Esophagus muscularis mucosa (tissue), 4 donors: ENCODE data around the gene SAMD9L. TPM values are rescaled to one million over a fixed set of nuclear protein-coding genes. Genes with fewer than 3 reads are reported as not detected.
"Not testable (repeated sequence)": the region's sequence is repeated elsewhere in the genome, so short reads cannot be mapped to it uniquely, and the experiment has no call there.

Source experiments
- DNase-seq: peaks from one replicate; pipeline ENCODE4 v3.0.0-alpha.2; 2017; ENCODE audit errors: extremely low spot score
- H3K27ac ChIP-seq, 4 donors: fragments of 200-600 bp; sonication (generic); replicated peaks in 1 of 4; 1 replicate in 3 of 4; 2 replicates in 1 of 4; pipeline ENCODE4 v1.5.1; 2016 to 2019; ENCODE audit warnings: mild to moderate bottlenecking in 1 of 4
- H3K27me3 ChIP-seq, 4 donors: fragments of 200-600 bp; sonication (generic); one replicate each; pipeline versions ENCODE4 v1.5.1 to v1.6.0; 2016 to 2019
- H3K36me3 ChIP-seq, 4 donors: fragments of 200-600 bp; sonication (generic); one replicate each; pipeline ENCODE4 v1.5.1; 2016 to 2019
- H3K4me1 ChIP-seq, 4 donors: fragments of 200-600 bp; sonication (generic); one replicate each; pipeline ENCODE4 v1.5.1; 2016 to 2019
- H3K4me3 ChIP-seq, 4 donors: fragments of 200-600 bp; sonication (generic); 1 replicate in 2 of 4; 2 replicates in 2 of 4; pipeline ENCODE4 v1.5.1; 2016 to 2019; ENCODE audit warnings: mild to moderate bottlenecking in 4 of 4, moderate library complexity in 1 of 4
- H3K9me3 ChIP-seq, 4 donors: fragments of 200-600 bp; sonication (generic); 1 replicate in 3 of 4; 2 replicates in 1 of 4; pipeline ENCODE4 v1.5.1; 2016 to 2019
- EP300 ChIP-seq: sonication (generic); formaldehyde crosslinking; IDR thresholded peaks from one replicate; pipeline ENCODE4 v1.6.1; 2017; ENCODE audit warnings: antibody characterized with exemption
- POLR2A ChIP-seq: fragments of 450-650 bp; IDR thresholded peaks from one replicate; pipeline ENCODE4 v1.6.1; 2017; ENCODE audit warnings: antibody characterized with exemption, moderate library complexity, mild to moderate bottlenecking, low read depth
- POLR2AphosphoS5 ChIP-seq, 2 donors: sonication (generic); formaldehyde crosslinking; IDR thresholded peaks; one replicate each; pipeline ENCODE4 v1.6.1; 2017; ENCODE audit warnings: antibody characterized with exemption in 2 of 2
- WGBS: methylation state at CpG from one replicate; pipeline ENCODE4 v1.1.5; 2018; 5-methylcytosine and 5-hydroxymethylcytosine counted together
- intact Hi-C: fragments of 100-400 bp; cut with DNase I; formaldehyde crosslinking; loops from one replicate; pipeline ENCODE4 v1.15.1; 2023
- total RNA-seq, 4 donors: library from RNA; depleted of rRNA; stranded (reverse); fragments of >200 nt; gene quantifications; one replicate each; pipeline versions ENCODE4 v1.1.0 to v1.2.1, GENCODE V29; 2016
- TF ChIP-seq, protein P1 (sequence below), 3 experiments: fragments of 200-600 bp in 2 of 3; fragments of 450-650 bp in 1 of 3; sonication (generic) in 2 of 3; IDR thresholded peaks; one replicate each; pipeline ENCODE4 v1.5.1; 2017 to 2019; ENCODE audit warnings: antibody characterized with exemption in 3 of 3, mild to moderate bottlenecking in 2 of 3, moderate library complexity in 1 of 3

The SAMD9L gene
- total RNA-seq, 4 donors from 2014 or later, result 3.7 to 6.6 (median 5.0) TPM

- H3K9me3 ChIP-seq, result peaks cover 0 to 89% (median 53%) of the 10 kb centered on the region in 4 donors
- peaks cover 17 to 25% (median 23%) of the 10 kb centered on the region in 4 donors for H3K36me3 ChIP-seq
- no peak overlapping the region for H3K27ac ChIP-seq
- TF ChIP-seq EP300, result no peak
- no peak for TF ChIP-seq POLR2AphosphoS5 (IDR thresholded peaks at IDR 0.05)
- TF ChIP-seq POLR2A, result no peak
- TF ChIP-seq, protein P1, sequence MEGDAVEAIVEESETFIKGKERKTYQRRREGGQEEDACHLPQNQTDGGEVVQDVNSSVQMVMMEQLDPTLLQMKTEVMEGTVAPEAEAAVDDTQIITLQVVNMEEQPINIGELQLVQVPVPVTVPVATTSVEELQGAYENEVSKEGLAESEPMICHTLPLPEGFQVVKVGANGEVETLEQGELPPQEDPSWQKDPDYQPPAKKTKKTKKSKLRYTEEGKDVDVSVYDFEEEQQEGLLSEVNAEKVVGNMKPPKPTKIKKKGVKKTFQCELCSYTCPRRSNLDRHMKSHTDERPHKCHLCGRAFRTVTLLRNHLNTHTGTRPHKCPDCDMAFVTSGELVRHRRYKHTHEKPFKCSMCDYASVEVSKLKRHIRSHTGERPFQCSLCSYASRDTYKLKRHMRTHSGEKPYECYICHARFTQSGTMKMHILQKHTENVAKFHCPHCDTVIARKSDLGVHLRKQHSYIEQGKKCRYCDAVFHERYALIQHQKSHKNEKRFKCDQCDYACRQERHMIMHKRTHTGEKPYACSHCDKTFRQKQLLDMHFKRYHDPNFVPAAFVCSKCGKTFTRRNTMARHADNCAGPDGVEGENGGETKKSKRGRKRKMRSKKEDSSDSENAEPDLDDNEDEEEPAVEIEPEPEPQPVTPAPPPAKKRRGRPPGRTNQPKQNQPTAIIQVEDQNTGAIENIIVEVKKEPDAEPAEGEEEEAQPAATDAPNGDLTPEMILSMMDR (IDR thresholded peaks at IDR 0.05), result no peak
- H3K27me3 ChIP-seq, result no peaks in the 10 kb centered on the region
- intact Hi-C loops, result no loop called here
- DNase-seq, result no peak
- H3K4me1 ChIP-seq, result no peaks in the 10 kb centered on the region
- WGBS, result 81% methylated on average over 3 of the region's 3 CpGs
- no peak overlapping the region for H3K4me3 ChIP-seq
Measured at GRCh38 chr7:93132216-93132615, 16.0 kb downstream of the SAMD9L start.

GRCh38 chr7:93126954-93127353, 21.2 kb downstream of the SAMD9L start:
- intact Hi-C loops, H3K4me3 ChIP-seq, H3K27ac ChIP-seq, DNase-seq, H3K27me3 ChIP-seq, H3K36me3 ChIP-seq, H3K4me1 ChIP-seq: not testable (repeated sequence)
- peaks cover 0 to 50% (median 25%) of the 10 kb centered on the region in 4 donors for H3K9me3 ChIP-seq
- 89% methylated on average over 1 of the region's 1 CpG for WGBS

DNA sequence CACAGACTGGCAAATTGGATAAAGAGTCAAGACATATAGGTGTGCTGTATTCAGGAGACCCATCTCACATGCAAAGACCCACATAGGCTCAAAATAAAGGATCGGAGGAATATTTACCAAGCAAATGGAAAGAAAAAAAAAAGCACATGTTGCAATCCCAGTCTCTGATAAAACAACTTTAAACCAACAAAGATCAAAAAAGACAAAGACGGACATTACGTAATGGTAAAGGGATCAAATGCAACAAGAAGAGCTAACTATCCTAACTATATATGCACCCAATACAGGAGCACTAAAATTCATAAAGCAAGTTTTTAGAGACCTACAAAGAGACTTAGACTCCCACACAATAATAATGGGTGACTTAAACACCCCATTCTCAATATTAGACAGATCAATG, 24.7 kb downstream of the SAMD9L start:
- H3K9me3 ChIP-seq, result peaks cover 0 to 28% (median 13%) of the 10 kb centered on the region in 4 donors
- H3K27ac ChIP-seq, H3K4me1 ChIP-seq, H3K36me3 ChIP-seq, H3K27me3 ChIP-seq, H3K4me3 ChIP-seq, DNase-seq, intact Hi-C loops: not testable (repeated sequence)
- whole genome bisulfite sequencing, result 99% methylated on average over 3 of the region's 3 CpGs

GRCh38 chr7:93120592-93121549, 27.3 kb downstream of the SAMD9L start:
- Histone ChIP-seq H3K27me3 (no peaks in the 10 kb centered on the region), H3K27ac (no peak overlapping the region), H3K4me3 (no peak overlapping the region), H3K4me1 (peaks cover 0 to 10% (median 4%) of the 10 kb centered on the region in 4 donors), H3K9me3 (peaks cover 0 to 10% (median 2%) of the 10 kb centered on the region in 4 donors), H3K36me3 (no peaks in the 10 kb centered on the region)
- WGBS, result 92% methylated on average over 8 of the region's 12 CpGs
- DNase-seq, result no peak
- intact Hi-C loops, result no loop called here
- TF ChIP-seq POLR2AphosphoS5 (IDR thresholded peaks at IDR 0.05), result no peak
- TF ChIP-seq, protein P1 (IDR thresholded peaks at IDR 0.05), result no peak
- no peak for TF ChIP-seq POLR2A
- TF ChIP-seq EP300, result no peak

GRCh38 chr7:93119191-93119905, 28.8 kb downstream of the SAMD9L start:
- no peak for DNase-seq
- no peak for TF ChIP-seq POLR2AphosphoS5 (IDR thresholded peaks at IDR 0.05)
- no peak for TF ChIP-seq POLR2A
- H3K9me3 ChIP-seq, result peaks cover 0 to 8% (median 2%) of the 10 kb centered on the region in 4 donors
- H3K27me3 ChIP-seq, result no peaks in the 10 kb centered on the region
- H3K4me1 ChIP-seq, result peaks cover 0 to 10% (median 4%) of the 10 kb centered on the region in 4 donors
- no peak overlapping the region for H3K27ac ChIP-seq
- 88% methylated on average over 4 of the region's 4 CpGs for WGBS
- peaks cover 0 to 1% (median 0%) of the 10 kb centered on the region in 4 donors for H3K36me3 ChIP-seq
- intact Hi-C loops, result no loop called here
- H3K4me3 ChIP-seq, result no peak overlapping the region
